ENCODE results near the gene FAM187B. TPM values are rescaled to one million over a fixed set of nuclear protein-coding genes. Genes with fewer than 3 reads are reported as not detected.
A peak's percentile ranks its signal among the peaks of the same experiment; 100 is the strongest.

Gene FAM187B
- not detected in 2 replicates for total RNA-seq

DNA sequence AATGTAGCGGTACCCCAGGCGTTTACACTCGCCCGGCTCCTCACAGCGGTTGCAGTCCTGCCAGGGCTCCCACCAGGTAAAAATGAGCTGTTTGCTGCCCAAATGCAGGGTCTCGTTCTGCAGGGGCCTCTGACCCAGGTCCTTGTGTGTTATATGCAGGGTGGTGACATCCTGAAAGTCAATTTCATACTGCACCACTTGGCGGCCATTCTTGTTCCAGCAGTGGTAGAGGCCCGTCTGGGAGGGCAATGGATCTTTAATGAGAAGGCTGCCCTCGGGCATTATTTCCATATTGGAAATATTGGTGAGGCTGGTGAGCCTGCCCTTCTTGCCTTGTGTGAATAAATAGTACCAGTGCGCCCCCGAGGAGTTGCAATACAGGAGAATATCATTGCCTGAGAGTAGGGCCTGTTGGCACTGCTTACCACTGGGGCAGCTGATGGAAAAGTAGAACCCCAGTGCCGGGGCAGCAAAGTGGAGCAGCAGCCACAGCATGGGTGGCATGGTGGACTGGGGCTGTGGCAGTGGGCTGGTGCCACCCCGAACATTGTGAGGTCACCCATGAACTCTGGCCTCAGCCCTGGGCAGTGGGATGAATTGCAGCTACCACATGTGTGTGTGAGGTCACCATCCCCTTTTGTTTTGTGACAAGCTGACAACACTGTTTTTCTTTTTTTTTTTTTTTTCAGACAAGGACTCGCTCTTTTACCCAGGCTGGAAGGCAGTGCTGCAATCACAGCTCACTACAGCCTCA lies at the start of gene FAM187B:
TSS of gene FAM187B (minus strand) at position 563 of the 754 bp plus-strand sequence. CDS start at position 504, 59 bp downstream.
- DNase-seq (ENCODE audit: low read depth, low spot score), result no peak

DNA sequence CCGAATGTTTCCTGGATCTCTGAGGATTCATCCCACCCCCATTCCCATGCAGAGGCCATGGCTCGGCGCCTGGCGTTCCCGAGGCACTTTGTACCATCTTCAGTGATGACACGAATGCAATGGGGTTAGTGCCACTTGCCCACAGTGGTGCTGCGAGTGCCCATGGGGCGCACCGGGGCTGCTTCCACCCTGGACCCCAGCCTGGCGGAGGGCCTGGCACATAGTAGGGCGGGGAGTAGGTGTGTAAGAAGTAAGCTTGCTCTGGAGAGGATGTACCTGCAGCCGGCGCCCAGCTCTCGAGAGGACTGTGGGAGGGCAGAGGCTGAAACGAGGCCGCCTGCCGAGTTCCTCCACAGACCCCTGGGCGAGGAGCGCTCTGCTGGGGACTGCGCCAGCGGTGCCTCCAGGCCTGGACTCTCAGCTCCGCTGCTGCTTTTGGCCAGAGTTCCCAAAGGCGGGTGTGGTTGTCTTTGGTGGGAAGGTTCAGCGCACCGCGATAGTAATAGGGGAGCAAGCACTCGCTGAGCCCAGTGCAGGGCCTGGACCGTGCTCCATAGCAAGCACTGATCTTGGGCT lies 48.3 kb upstream of the FAM187B start:
- DNase-seq (ENCODE audit: low read depth, low spot score), result no peak

DNA sequence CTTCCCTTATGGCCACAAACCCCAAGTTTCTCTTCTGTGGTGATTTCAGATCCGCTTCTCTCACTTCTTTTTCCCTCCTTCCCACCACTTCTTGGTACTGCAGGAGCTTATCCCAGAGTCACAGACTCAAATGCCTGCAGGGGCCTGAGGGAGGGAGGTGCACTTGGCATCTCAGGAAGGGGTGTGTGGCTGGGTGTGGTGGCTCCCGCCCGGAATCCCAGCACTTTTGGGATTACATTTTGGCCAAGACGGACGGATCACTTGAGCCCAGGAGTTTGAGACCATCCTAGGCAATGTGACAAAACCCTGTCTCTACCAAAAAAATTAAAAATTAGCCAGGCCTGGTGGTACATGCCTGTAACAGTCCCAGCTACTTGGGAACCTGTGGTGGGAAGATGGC lies 45.8 kb upstream of the FAM187B start:
- DNase-seq (ENCODE audit: low read depth, low spot score), result no peak

DNA sequence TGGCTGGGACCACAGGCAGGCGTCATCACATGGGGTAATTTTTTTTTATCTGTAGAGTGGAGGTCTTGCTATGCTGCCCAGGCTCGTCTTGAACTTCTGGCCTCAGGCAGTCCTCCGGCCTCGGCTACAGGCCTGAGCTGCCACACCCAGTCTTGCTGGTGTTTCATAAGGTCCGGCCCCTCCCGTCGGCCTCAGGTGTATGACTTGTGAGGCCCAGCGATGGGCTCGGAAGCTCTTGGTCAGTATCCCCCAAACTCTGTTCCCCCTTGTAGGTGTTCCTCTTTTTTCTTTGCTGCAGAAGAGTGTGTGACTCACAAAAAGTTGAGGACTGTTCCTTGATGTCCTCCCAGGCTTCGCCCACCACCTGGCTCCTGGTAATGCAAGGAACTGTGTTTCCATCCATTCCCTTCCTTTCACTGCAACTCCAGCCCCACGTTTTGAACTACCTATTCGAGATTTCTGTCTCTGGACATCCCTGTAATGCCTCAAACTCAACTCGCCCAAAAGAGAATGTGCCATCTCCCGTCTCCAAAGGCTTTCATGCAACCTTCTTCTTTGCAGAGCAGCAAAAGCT lies 45.2 kb upstream of the FAM187B start:
- no peak for DNase-seq (ENCODE audit: low read depth, low spot score)

DNA sequence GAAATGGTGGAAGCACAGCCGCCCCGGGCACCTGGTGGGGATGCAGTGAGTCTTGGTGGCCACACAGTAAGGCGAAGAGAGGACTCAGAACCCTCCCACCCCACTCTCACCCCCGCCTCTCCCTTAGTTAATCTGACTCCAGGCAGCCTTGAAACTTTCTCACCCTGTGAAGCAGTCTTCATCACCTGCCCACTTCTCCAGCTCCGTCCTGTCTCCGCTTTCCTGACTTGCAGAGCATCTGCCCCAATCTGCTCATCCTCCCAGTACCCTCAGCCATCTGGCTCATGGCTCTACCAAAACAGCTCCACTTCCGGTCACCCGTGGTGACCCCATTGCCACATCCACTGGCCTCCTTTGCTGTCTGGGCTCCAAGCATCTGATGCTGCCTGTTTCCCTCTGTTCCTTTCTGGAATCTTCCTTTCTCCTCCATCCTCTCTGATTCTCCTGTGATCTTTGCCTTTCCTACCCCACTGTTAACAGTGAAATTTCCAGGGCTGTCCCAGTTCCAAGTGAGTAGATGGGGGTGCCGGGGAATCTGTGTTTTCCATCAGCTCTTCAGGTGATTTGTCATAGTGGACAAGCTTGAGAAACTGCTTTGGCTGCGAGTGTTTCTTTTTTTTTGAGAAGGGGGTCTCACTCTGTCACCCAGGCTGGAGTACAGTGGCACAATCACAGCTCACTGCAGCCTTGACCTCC lies 44.6 kb upstream of the FAM187B start:
- no peak for DNase-seq (ENCODE audit: low read depth, low spot score)

DNA sequence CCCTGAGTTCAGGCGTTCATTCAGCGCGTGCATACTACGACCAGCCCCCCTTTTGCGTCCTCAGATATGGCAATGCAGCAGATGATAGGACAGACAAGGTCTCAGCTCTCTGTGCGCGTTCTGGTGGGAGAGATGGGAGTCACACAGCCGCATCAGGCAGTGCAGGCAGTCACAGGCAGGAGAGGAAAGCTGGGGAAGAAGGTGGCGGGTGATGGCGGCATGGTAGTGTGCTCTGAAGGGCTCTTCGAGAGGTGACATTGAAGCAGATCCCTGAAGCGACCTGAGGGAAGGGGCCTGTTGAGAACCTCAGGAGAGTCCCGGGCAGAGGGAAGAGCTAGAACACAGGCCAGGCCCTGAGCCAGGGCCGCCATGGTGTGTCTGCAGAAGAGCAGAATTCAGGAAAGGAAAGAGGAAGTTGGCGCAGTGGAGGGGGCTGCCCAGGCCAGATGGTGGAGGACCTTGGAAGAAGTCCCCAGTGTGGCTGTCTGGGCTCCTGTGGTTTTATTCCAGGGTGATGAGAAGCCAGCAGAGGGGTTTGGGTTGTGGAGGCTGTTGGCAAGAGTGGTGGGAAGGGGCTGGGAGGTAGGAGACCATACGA lies 43.7 kb upstream of the FAM187B start:
- no peak for DNase-seq (ENCODE audit: low read depth, low spot score)

DNA sequence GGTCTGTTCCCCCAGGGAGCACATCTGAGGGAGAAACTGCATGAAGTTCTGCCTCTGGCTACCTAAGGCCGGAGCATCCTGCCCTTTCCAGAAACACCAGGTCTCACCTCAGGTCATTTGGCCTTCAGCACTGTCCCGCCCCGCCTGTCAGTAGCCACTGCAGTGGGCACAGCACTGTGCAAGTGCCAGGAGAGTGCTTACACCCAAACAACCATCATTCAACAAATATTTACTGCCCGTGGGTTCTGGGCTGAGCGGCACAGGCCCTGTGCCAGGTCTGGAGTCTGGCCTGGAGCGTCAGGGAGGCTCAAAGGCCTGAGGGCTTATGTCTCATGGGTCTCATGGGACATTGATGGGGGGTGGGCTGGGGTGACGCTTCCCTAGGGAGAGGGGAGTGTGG lies 43.0 kb upstream of the FAM187B start:
- no peak for DNase-seq (ENCODE audit: low read depth, low spot score)

DNA sequence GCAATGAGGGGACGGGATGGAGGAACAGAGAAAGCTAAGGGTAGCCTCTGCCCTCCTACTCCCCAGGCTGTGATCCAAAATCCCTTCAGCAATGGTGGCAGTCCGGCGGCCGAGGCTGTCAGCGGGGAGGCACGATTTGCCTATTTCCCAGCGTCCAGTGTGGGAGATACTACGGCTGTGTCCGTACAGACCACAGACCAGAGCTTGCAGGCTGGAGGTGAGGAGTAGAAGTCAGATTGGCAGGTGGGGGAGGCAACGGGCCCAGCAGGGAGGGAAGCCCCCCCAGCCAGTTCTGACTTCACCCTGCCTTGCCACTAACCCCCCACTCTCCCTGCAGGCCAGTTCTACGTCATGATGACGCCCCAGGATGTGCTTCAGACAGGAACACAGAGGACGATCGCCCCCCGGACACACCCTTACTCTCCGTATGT lies 41.9 kb upstream of the FAM187B start:
- DNase-seq (ENCODE audit: low read depth, low spot score), result no peak

DNA sequence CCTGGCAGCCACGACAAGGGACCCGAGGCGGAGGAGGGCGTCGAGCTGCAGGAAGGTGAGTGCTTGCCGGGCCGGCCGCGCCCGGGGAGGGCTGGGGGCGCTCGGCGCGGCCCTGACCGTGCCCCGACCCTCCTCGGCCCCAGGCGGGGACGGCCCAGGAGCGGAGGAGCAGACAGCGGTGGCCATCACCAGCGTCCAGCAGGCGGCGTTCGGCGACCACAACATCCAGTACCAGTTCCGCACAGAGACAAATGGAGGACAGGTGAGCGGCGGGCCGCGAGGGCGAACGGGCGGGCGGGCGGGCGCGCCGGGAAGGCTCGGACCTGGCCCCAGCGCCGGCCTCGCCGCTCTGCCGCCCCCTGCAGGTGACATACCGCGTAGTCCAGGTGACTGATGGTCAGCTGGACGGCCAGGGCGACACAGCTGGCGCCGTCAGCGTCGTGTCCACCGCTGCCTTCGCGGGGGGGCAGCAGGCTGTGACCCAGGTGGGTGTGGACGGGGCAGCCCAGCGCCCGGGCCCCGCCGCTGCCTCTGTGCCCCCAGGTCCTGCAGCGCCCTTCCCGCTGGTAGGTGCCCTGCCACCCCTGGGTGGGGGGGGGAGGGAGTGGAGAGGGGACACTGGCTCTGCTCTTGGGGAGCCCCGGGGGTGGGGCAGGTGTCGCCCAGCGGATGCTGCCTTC lies 41.0 kb upstream of the FAM187B start:
- DNase-seq (ENCODE audit: low read depth, low spot score), result peak; percentile 24

DNA sequence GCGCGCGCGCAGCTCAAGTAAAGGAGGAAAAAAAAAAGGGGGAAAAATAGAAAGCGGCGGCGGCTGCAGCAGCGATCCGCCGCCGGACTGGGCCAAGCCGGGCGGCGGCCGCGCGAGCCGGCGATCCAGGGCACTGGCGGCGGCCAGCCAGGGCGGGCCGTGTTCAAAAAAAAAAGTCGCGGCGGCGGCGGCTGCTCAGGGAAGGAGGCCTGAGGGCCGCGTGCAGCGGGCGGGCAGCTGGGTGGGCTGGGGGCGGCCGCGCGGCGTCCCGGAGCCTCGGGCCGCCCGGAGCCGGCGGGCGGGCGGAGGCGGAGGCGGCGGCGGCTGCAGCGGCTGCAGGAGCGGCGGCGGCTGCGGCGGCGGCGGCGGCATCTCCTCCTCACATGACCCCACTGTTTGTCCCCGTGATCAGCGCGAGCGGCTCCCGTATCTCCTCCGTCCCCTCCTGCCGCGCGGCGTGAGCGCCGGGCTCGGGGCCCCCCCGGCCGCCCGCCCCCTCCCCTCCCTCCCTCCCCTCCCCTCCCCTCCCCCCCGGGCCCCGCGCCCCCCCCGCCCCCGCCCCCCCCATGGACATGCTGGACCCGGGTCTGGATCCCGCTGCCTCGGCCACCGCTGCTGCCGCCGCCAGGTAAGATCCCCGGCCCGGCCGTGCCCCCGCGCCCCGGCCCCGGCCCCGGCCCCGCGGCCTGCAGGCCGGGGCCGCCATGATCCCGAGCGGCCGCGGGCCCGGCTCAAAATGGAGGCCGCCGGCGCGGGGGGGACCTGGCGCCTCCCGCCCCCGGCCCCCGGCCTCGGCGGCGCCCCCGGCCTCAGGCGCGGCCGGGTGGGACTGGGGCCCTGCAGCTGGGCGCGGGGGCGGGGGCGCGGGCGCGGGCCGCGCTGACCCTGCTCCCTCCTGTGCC lies 40.2 kb upstream of the FAM187B start, which contains the start of gene USF2:
TSS of gene USF2 (plus strand) at position 427 of the 902 bp plus-strand sequence. CDS start at position 567, 140 bp downstream.
- peak; percentile 20 for DNase-seq (ENCODE audit: low read depth, low spot score)

DNA sequence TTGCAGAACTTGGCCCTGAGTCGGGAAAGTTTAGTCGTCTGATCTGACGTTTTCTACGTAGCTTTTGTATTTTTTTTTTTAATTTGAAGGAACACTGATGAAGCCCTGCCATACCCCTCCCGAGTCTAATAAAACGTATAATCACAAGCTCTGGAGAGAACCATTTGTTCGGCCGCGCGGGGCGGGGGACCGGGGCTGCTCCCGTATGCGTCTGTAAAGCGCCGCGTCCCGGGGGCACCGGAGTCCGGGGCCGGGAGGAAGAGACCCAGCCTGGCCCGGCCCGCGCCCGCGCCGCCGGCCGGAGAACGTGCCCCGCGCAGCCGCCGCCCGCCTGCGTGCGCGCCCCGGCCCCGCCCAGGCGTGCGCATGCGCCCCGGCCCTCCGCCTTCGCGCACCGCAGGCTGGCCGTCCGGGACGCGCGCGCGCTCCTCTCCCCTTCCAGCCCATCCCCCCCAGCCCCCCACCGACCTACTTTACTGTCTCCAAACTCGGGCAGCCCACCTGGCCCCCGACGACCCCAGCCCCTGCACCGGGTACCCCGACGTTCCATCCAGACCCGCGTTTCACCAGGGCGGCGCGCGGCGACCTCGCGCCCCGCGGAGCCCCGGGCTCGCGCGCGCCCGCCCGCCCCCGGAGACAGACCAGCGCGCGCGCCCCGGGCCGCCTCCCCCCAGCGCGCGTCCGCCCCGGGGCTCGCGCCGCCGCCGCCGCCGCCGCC lies 39.4 kb upstream of the FAM187B start:
- DNase-seq (ENCODE audit: low read depth, low spot score), result no peak

DNA sequence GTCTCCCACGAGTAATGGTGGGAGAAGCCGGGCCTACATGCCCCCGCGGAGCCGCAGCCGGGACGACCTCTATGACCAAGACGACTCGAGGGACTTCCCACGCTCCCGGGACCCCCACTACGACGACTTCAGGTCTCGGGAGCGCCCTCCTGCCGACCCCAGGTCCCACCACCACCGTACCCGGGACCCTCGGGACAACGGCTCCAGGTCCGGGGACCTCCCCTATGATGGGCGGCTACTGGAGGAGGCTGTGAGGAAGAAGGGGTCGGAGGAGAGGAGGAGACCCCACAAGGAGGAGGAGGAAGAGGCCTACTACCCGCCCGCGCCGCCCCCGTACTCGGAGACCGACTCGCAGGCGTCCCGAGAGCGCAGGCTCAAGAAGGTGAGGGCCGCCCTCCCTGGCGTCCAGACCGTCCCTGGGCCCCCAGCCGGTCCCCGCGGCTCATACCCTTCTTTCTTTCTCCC lies 38.8 kb upstream of the FAM187B start:
- DNase-seq (ENCODE audit: low read depth, low spot score), result no peak

DNA sequence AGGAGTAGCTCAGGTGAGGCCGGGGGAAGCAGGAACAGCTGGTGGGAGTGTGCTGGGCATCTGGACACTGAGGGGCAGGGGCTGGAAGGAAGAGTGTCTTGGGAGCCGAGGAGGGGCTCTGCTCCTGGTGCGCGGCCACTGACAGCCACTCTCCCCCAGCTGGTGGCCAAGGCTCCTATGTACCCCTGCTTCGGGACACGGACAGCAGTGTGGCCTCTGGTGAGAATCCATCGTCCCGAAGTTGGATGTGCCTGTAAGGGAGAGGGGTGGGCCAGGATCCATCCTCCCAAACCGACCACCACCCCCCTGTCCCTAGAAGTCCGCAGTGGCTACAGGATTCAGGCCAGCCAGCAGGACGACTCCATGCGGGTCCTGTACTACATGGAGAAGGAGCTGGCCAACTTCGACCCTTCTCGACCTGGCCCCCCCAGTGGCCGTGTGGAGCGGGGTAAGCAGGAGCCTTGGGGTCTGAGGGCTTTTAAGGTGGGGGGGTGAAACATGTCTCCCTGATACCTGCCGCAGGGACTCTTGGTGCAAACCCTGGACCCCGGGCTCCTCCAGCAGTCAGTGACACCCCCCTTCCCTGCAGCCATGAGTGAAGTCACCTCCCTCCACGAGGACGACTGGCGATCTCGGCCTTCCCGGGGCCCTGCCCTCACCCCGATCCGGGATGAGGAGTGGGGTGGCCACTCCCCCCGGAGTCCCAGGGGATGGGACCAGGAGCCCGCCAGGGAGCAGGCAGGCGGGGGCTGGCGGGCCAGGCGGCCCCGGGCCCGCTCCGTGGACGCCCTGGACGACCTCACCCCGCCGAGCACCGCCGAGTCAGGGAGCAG lies 38.2 kb upstream of the FAM187B start:
- no peak for DNase-seq (ENCODE audit: low read depth, low spot score)

DNA sequence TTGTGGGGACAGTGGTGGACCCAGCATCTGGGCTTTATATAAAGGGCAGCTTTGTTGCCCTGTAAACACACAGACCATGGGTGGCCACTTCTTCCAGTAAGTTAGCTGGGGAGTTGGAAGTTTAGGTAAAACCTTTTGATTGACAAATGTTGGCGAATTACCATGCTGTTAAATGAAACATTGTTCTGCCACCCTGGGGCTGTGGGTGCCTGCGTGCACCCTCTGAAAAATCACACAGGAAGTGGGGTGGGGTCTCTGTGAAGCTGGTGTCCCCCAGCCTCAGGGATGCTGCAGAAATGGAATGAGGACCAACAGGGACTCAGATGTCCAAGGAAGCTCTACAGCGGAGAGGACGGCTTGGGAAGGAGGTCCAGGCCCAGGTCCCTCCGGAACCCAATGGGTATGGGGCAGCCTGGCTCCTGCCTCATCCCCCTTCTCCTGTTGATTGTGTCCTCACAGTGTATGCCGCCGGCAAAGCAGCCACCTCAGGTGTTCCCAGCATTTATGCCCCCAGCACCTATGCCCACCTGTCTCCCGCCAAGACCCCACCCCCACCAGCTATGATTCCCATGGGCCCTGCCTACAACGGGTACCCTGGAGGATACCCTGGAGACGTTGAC lies 37.5 kb upstream of the FAM187B start:
- DNase-seq (ENCODE audit: low read depth, low spot score), result no peak

DNA sequence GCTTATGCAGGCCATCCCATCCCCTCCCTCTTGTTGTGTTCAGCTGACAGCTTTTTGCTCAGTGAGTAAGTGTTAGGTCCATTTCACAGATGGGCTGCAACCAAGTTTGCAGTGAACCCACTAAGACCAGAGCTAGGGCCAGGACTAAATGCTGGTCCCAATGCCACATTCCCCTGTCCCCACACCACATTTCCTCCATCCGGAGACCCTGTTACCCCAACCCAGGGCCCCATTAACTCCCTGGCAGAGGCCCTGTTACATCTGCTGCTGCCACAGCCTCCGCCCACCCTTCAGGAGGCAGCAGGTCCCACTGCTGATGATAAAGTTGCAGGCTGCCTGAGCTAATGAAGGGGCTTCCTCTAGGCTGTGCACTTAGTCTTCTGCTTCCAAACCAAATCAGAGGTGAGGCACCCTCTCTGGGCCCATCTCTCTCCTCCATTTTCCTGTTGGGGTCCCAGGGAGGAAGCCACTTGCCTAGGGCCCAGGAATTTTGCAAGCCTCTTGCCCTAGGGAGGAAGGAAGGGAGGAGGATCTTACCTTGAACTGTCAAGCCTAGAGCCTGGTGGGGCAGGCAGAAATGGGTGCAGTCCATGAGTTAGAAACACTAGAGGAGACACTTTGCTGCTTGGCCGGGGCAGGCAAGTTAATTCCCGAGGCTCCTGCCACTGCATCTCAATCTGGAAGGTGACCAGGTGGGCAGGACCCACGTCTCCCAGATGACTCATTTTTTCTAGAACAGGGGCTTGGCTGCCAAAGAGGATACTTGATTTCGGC lies 36.8 kb upstream of the FAM187B start:
- DNase-seq (ENCODE audit: low read depth, low spot score), result no peak

DNA sequence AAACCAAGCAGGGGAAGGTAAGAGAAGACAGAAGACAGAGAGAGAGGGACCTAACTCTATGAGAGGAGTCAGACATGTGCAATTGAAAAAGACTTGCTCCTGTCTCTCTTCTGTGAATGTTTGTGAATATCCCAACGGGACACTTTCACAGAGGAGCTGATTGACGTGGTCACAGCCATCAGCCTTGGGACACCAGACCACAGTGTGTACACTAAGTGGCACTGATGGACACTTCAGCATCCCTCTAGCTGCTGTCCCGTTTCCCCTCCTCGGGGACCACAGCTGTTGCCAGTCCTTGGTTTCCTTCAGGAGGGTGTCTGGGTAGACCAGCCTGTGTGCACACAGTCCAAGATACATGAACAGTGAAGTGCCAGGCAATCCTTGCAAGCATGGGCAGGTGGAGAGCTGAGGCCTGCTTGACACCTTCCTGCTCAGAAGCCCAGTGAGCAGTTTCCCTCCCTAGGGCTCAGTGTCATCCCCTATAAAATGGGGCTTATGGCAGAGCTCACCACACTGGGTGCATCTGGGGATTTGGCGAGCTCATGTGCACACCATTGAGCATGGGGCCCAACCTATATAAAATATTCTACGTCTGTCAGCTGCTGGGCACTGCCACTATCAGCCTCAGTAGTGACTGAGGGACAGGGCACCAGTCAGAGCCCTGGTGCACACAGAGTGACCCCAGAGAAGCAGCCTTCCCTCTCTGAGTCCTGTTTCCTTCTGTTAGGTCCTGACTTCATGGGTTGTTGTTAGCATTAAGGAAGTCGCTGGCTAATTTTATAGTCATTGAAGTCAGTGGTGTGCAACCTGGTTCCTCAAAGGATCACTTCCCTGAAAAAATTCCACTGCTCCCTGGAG lies 36.0 kb upstream of the FAM187B start:
- no peak for DNase-seq (ENCODE audit: low read depth, low spot score)

Measured in pulmonary artery endothelial cell (primary cell).